Activated naive CD4-positive, alpha-beta T cell (primary cell): ENCODE results near the gene NDUFS5.
A peak's percentile ranks its signal among the peaks of the same experiment; 100 is the strongest.
"Not testable (repeated sequence)": the region's sequence is repeated elsewhere in the genome, so short reads cannot be mapped to it uniquely, and the experiment has no call there.

Experiments
- DNase-seq, 4 experiments: peaks; one replicate each; lab custom pipeline; 2025; lab: John Stamatoyannopoulos, UW

The NDUFS5 gene

GRCh38 chr1:39026051-39026865 is at the start of gene NDUFS5:
Gene NDUFS5, plus strand, starts transcription at chr1:39026350. Its CDS starts 2,375 bp downstream, at chr1:39028725.
- DNase-seq: peak; percentile 38 to 68 (median 58)

- peak in 2 of 4 experiments; percentile 4 to 43 for DNase-seq
Observed at GRCh38 chr1:38977399-38978244, 48.5 kb upstream of the NDUFS5 start.

DNA sequence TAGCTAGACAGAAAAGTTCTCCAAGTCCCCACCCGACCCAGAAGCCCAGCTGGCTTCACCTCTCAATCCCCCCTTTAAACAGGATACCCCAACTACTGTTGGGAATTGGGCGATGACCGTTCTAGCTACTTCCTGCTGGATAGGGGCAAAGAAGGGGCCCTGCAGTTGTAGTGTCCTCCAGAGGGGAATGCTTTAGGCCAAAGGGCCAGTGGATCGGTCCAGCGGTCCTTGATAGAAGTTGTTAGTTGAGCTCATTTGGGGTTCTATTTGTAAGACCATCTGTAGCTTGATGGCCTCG is 48.0 kb upstream of the NDUFS5 start:
- not testable (repeated sequence) for DNase-seq

DNA sequence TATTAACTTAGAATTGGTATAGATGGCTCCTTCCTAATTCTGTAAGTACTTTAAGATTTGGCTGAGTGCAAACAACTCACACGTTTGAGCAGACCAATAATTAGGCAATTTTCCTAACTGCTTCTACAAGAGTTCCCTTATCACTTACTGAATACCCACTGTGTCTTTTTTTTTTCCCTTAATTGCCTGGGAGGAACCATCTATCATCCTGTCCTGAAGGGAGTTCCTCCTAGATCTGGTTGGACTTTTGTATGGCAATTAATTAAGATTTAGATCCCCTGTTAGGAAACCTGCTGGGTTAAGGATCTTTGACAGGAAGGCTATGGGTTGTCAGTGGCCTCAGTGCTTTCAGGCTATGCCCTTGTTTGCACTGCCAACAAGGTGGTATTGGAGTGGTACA is 46.8 kb upstream of the NDUFS5 start:
- not testable (repeated sequence) for DNase-seq

- no peak for DNase-seq
Observed at GRCh38 chr1:38989979-38990378, 36.2 kb upstream of the NDUFS5 start.

- no peak for DNase-seq
Observed at GRCh38 chr1:38990386-38990737, 35.8 kb upstream of the NDUFS5 start.

DNA sequence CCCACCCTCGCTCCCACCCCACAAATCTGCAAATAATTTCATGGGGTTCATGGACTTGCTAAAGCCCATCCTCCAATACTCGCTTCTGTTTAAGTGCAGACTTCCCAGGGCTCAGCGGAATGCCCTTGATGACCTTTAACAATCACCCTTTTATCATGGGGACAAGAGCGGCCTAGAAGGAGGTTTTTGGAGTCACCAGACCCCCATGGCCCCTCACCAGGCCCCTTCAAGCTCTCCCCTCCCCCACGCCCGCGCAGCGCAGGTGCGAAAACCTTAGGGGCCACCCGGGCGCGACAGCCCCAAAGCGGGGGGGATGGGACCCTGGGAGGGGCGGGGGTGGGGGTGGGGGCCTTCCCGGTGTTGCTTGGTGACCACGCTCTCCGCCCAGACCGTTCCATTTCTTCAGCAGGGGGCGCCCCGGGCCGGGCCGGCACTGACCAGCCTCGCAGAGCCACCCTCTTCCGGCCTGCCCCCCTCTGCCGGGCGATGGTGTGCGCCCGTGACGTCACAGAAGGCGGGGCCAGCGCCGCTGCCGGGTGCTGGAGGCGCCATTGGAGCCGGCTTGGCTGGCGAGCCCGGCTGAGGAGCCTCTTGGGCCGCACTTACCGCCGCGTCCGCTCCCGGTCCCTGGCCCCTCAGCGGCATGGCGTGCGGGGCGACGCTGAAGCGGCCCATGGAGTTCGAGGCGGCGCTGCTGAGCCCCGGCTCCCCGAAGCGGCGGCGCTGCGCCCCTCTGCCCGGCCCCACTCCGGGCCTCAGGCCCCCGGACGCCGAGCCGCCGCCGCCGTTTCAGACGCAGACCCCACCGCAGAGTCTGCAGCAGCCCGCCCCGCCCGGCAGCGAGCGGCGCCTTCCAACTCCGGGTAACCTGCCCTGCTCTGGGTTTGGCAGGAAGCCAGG is 35.2 kb upstream of the NDUFS5 start, which contains the start of gene AKIRIN1:
AKIRIN1 (plus strand) TSS at position 539 of the 900 bp plus-strand sequence; CDS start at position 644, 105 bp downstream.
- peak; percentile 87 to 96 (median 88) for DNase-seq

GRCh38 chr1:38991638-38992411 is 34.3 kb upstream of the NDUFS5 start:
- DNase-seq: no peak

GRCh38 chr1:38992412-38993111 is 33.6 kb upstream of the NDUFS5 start:
- DNase-seq: no peak

GRCh38 chr1:38994196-38994595 is 32.0 kb upstream of the NDUFS5 start:
- DNase-seq: no peak

- DNase-seq: no peak
Observed at GRCh38 chr1:38997034-38997900, 28.9 kb upstream of the NDUFS5 start.

- DNase-seq: no peak
Observed at GRCh38 chr1:38997901-38998190, 28.3 kb upstream of the NDUFS5 start.

DNA sequence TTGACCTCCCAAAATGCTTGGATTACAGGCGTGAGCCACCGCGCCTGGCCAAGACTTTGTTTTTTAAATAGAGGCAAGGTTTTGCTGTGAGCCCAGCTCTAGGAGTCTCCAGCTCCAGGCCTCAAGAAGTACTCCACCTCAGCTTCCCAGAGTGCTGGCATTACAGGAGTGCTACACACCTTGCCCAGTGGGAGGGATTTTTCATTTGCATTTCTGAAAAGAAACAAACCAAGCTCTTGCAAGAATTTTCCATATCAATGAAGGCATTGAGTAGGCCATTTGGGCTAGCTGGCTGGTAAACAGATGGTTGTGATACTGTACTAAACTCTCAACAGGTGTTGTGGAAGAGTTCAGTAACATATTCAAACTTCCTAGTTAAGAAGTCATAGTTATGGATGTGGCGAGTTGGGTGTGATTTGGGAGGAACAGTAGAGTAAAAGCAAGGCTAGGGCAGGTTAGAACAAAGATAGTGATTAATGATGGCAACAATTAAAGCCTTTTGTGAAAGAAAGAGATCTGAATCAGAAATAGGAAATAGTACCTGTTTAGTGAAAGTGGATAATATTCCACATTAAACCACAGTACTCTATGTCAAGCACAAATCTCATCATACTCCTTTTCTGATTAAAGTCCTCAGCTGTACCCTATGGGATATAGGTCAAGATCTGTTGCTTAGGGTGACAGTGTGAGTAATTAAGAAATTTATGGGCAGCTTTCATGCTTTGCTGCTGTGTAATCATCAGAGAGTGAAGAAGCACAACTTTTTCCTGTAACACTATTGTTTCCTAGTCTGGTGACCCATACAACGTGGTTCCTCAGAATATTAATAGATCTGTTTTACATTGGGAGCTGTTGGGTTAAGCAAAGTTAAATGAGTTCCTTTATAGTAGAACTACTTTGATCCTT is 24.4 kb upstream of the NDUFS5 start:
- no peak for DNase-seq

DNA sequence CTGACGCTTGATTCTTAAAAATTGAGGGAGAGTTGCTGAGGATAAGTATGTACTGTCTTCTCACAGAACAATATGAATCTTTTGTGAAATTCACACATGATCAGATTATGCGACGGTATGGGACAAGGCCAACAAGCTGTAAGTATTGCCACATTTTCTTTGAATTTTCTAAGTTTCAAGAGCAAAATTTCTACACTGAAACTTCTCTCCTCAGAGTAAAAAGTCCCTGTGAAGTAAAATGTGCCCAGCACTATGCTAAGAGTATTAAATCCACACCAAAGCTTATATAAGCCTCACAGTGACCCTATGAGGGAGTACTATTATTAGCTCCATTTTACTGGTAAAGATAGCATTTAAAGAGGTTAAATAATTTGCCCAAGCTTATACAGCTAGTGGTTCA is 22.9 kb upstream of the NDUFS5 start:
- no peak for DNase-seq

GRCh38 chr1:39003794-39004193 is 22.4 kb upstream of the NDUFS5 start:
- DNase-seq: no peak

- DNase-seq: no peak
Observed at GRCh38 chr1:39006287-39006686, 19.9 kb upstream of the NDUFS5 start.

- DNase-seq: no peak
Observed at GRCh38 chr1:39006726-39007645, 19.2 kb upstream of the NDUFS5 start.

DNA sequence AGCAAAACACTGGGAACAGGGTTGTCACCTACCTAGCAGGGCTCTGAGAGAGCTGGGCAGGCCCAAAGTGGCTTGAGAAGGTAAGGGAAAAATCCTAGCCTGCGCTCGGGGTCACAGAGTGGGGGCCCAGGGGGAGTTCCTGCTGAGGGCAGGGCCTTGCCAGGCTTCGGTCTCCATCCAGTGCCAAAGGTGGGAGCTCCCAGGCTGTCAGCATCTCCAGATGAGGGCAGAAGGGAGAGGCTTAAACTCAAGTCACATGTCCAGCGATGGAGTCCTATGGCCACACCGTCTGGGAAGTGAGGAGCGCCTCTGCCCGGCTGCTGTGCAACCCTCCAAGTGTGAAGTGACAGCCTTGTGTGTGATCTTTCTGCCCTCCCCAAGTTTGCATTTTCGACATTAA is 11.2 kb upstream of the NDUFS5 start:
- not testable (repeated sequence) for DNase-seq
